Colon (tissue), 2 donors: ENCODE data around the gene VANGL2.

Source experiments
- FAIRE-seq: peaks from 2 replicates; lab custom pipeline; 2012; peaks lifted over from hg19 to GRCh38; lab: Jason Lieb, UNC
- donor health status: control.
- donor health status: control.

VANGL2 gene

DNA sequence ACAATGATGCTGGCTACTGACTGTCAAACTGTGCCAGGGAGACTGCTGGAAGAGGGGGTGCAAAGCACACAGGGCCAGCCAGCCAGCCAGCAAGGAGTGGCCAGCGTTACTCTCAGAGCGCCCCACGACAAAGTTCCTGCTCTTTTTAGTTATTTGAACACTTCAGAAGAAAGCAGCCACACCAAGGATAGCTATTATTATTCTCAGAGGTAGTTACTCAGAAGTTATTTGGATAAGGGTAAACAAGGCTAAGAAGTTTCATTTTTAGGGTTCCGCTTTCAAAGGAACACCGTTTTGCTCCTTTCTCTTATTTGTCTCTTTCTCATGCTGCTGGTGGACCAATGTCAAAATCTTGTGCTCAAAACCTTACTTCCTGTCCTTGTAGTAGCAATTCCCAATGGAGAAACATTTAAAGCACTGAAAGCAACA is 59.9 kb downstream of the VANGL2 start:
- no peak for FAIRE-seq

DNA sequence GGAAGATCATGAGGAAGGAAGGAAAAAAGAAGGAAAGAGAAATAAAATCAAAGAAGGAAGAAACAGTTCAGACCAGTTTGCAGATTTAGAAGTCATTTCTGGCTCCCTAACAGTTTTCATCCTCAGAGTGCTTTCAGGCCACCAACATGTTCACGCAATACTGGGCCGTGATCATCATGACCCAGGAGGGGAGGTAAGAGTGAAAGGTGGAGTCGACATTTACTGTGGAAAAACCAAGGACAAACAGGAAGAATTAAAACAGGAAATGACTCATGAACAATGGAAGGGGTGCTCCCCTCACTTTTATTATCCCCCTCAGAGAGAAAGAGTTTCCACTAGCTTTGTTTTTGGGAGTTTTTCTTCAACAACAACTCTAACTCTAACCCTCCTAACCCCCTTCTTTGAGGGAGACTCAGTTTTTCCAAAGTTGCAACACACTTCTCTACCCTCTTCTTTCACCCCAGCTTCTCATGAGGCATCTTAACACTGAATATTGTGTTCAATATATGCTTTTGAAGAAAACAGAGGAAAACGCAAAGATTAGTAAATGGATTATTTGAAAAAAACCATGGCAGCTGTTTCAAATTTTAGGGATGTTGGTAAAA is 60.4 kb downstream of the VANGL2 start:
- FAIRE-seq = no peak

DNA sequence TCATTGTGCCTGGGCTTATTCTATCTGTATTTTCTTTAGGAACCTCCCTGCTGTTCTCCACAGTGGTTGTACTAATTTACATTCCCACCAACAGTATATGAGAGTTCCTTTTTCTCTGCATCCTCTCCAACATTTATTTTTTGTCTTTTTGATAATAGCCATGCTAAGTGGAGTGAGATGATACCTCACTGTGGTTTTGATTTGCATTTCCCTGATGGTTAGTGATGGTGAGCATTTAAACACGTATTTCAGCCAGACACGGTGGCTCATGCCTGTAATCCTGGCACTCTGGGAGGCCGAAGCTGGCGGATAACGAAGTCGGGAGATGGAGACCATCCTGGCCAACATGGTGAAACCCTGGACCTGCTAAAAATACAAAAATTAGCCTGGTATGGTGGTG is 64.8 kb downstream of the VANGL2 start:
- no peak for FAIRE-seq

DNA sequence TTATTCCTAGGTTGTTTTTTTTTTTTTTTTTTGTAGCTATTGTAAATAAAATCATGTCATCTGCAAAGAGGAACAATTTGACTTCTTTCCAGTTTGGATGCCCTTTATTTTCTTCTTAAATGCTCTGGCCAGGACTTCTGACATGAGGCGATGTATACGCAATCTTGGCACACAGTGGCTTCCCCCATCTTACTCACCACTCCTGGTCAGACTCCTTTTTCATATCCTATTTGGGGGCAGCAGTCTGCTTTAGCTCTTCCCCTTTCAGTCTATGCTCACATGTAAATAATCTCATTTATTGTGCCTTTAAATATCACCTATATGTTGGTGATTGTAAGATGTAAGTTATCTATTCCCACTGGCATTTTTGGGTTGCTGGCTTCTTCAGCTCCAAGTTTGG is 66.6 kb downstream of the VANGL2 start:
- FAIRE-seq = no peak

DNA sequence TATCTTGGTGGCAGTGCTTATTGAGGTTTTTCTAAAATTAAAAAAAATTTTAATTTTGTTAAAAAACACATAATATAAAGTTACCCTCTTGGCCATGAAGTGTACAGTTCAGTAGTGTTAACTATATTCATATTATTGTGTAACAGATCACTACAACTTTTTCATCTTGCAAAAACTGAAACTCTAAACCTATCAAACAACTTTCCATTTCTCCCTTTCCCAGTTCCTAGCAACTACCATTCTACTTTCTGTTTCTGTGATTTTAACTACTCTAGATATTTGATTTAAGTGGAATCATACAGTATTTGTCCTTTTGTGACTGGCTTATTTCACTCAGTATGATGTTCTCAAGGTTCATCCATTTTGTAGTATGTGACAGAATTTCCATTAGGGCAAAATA is 67.2 kb downstream of the VANGL2 start:
- no peak for FAIRE-seq

DNA sequence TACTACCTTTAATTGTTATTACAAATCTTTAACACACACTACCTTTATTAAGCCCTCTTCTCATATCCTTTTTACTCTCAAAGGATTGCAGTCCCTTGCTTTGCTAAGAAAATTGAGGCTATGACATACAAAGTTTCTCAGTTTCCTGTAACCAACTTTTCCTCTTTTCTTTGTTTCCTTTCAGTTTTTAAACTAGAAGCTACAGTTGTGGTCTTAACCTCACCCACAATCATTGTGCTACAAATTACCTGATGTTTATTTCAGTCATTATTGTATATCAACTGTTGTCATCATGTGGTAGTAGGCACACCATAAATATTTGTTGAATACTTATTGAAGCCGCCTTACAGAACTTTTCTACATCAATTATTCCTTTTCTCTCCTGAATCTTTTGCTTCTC is 70.9 kb downstream of the VANGL2 start:
- no peak for FAIRE-seq

DNA sequence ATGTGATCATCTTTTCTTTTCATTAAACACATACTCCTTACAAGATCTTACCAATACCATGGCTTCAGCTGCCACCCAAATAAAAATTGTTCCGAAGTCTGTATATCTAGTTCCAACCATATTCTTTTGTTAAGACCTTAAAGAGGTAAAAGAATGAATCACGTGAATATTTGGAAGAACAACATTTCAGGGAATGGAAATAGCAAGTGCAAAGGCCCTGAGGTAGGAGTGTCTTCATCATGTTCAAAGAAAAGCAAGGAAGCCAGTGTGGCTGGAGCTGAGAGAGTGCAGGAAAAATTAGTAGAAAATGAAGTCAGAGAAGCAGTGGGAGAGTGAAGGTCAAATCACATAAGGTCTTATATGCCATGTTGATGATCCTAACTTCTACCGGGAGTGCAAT is 71.7 kb downstream of the VANGL2 start:
- FAIRE-seq = no peak

DNA sequence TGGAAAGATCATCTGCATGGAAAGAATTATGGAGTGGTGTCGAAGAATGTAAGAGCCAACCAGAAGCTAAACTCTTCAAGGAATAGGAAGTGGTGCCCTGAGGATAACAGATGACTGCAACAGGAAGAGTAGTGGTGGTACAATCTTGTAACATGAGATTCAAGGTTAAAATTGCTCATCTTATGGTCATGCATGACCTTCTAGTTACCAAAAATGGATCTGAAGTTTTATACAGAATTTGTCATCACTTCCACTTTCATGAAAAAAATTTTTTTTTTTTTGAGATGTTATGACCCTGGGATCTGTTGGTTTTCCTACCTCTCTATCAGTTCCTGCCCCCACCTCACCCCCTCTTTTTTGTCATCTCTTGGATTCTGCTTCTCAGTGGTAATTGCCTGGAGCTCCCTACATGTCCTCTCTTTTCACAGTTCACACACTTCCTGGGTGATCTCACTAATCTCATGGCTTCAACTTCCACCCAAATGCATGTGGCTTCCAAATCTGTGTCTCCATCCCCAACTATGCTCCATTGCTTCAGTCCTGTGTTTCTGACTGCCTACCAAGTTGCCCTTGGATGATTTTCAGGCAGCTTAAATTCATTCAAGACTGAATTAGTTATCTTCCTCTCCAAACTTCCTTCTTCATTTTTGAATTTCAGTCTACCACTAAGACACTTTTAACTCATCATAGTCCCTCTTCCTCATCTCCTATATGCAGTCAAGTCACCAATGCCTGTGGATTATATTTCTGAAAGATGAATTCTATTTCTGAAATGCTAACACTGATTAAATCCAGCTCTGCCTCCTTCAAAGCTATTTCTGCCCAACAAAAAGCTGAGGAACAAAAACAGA is 74.3 kb downstream of the VANGL2 start:
- FAIRE-seq = no peak
